ENCODE measurements around the gene GALNT17.

DNA sequence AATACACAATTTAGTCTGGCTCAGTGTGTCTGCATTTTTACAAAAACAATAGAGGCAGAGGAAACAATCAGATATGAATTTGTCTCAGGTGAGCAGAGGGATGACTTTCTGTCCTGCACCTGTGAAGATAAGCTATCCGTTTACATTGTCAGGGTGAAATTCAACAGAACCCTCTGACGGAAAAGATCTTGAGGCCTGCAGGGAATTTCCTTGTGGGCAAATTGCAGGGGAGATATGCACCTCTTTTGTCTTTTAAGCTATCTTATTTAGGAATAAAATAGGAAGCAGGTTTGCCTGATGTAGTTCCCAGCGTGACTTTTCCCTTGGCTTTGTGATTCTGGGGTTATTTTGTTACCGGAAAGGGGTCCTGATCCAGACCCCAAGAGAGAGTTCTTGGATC is 325.1 kb downstream of the GALNT17 start:
- TF ChIP-seq, protein P1, sequence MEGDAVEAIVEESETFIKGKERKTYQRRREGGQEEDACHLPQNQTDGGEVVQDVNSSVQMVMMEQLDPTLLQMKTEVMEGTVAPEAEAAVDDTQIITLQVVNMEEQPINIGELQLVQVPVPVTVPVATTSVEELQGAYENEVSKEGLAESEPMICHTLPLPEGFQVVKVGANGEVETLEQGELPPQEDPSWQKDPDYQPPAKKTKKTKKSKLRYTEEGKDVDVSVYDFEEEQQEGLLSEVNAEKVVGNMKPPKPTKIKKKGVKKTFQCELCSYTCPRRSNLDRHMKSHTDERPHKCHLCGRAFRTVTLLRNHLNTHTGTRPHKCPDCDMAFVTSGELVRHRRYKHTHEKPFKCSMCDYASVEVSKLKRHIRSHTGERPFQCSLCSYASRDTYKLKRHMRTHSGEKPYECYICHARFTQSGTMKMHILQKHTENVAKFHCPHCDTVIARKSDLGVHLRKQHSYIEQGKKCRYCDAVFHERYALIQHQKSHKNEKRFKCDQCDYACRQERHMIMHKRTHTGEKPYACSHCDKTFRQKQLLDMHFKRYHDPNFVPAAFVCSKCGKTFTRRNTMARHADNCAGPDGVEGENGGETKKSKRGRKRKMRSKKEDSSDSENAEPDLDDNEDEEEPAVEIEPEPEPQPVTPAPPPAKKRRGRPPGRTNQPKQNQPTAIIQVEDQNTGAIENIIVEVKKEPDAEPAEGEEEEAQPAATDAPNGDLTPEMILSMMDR (IDR thresholded peaks at IDR 0.05): no peak
- TF ChIP-seq POLR2AphosphoS5 (IDR thresholded peaks at IDR 0.05) (no peak), POLR2A (IDR thresholded peaks at IDR 0.05) (no peak)

Measured in breast epithelium (tissue), 3 donors.